Duodenal mucosa (tissue), 2 donors: Measurements from ENCODE around the gene UBE2J2.

Experiments
- H3K27ac ChIP-seq: one replicate; pipeline ENCODE4 v1.7.0; 2013; ENCODE audit warnings: low read depth, low read length
- H3K27me3 ChIP-seq, 2 donors: one replicate each; pipeline ENCODE4 v1.7.0; 2013; ENCODE audit warnings: low read length in 2 of 2, control low read depth in 1 of 2; ENCODE audit not compliant: insufficient read depth in 2 of 2, control insufficient read depth in 1 of 2
- H3K36me3 ChIP-seq, 2 donors: one replicate each; pipeline ENCODE4 v1.7.0; 2013; ENCODE audit warnings: low read length in 2 of 2, control low read depth in 1 of 2; ENCODE audit not compliant: insufficient read depth in 2 of 2, control insufficient read depth in 1 of 2
- H3K4me1 ChIP-seq, 2 donors: one replicate each; pipeline ENCODE4 v1.7.0; 2013; ENCODE audit warnings: low read length in 2 of 2, control low read depth in 1 of 2; ENCODE audit not compliant: insufficient read depth in 2 of 2, control insufficient read depth in 1 of 2
- H3K4me3 ChIP-seq, 2 donors: one replicate each; pipeline ENCODE4 v1.7.0; 2013; ENCODE audit warnings: low read length in 2 of 2, low read depth in 1 of 2
- H3K9ac ChIP-seq, 2 donors: one replicate each; pipeline ENCODE4 v1.7.0; 2013; ENCODE audit warnings: low read length in 2 of 2, low read depth in 1 of 2
- H3K9me3 ChIP-seq, 2 donors: one replicate each; pipeline ENCODE4 v1.7.0; 2013; ENCODE audit warnings: low read length in 2 of 2, control low read depth in 1 of 2; ENCODE audit not compliant: control insufficient read depth in 1 of 2

UBE2J2 gene

GRCh38 chr1:1303736-1304135 is 30.1 kb upstream of the UBE2J2 start:
- Histone ChIP-seq H3K36me3 (no peaks in the 10 kb centered on the region), H3K9ac (no peak overlapping the region), H3K4me1 (peaks cover 28 to 32% of the 10 kb centered on the region in 2 donors), H3K27me3 (no peaks in the 10 kb centered on the region), H3K4me3 (no peak overlapping the region), H3K27ac (no peak overlapping the region), H3K9me3 (no peaks in the 10 kb centered on the region)

- Histone ChIP-seq H3K4me3 (no peak overlapping the region), H3K9ac (no peak overlapping the region), H3K36me3 (no peaks in the 10 kb centered on the region), H3K27me3 (no peaks in the 10 kb centered on the region), H3K9me3 (no peaks in the 10 kb centered on the region), H3K4me1 (peaks cover 28 to 32% of the 10 kb centered on the region in 2 donors), H3K27ac (no peak overlapping the region)
These were observed 29.4 kb upstream of the UBE2J2 start for GRCh38 chr1:1302951-1303509.

GRCh38 chr1:1302006-1302430 is 28.4 kb upstream of the UBE2J2 start:
- H3K9ac ChIP-seq, result no peak overlapping the region
- H3K36me3 ChIP-seq, result no peaks in the 10 kb centered on the region
- peaks cover 26 to 28% of the 10 kb centered on the region in 2 donors for H3K4me1 ChIP-seq
- H3K27me3 ChIP-seq, result no peaks in the 10 kb centered on the region
- no peak overlapping the region for H3K27ac ChIP-seq
- no peak overlapping the region for H3K4me3 ChIP-seq
- H3K9me3 ChIP-seq, result no peaks in the 10 kb centered on the region

- Histone ChIP-seq H3K27me3 (no peaks in the 10 kb centered on the region), H3K9me3 (no peaks in the 10 kb centered on the region), H3K4me1 (peaks cover 11 to 12% of the 10 kb centered on the region in 2 donors), H3K27ac (no peak overlapping the region), H3K36me3 (peaks cover 0 to 5% of the 10 kb centered on the region in 2 donors), H3K9ac (no peak overlapping the region), H3K4me3 (no peak overlapping the region)
These were observed 26.7 kb upstream of the UBE2J2 start for GRCh38 chr1:1300352-1300739.

GRCh38 chr1:1299686-1300351 is 26.2 kb upstream of the UBE2J2 start:
- Histone ChIP-seq H3K4me1 (peaks cover 6% of the 10 kb centered on the region in 2 donors), H3K36me3 (peaks cover 0 to 8% of the 10 kb centered on the region in 2 donors), H3K9me3 (no peaks in the 10 kb centered on the region), H3K9ac (no peak overlapping the region), H3K4me3 (no peak overlapping the region), H3K27me3 (no peaks in the 10 kb centered on the region), H3K27ac (no peak overlapping the region)

GRCh38 chr1:1298861-1299685 is 25.4 kb upstream of the UBE2J2 start:
- Histone ChIP-seq H3K36me3 (peaks cover 0 to 8% of the 10 kb centered on the region in 2 donors), H3K9me3 (no peaks in the 10 kb centered on the region), H3K4me1 (no peaks in the 10 kb centered on the region), H3K9ac (no peak overlapping the region), H3K4me3 (no peak overlapping the region), H3K27me3 (no peaks in the 10 kb centered on the region), H3K27ac (no peak overlapping the region)

GRCh38 chr1:1297802-1298424 is 24.3 kb upstream of the UBE2J2 start:
- H3K9ac ChIP-seq, result no peak overlapping the region
- no peak overlapping the region for H3K27ac ChIP-seq
- H3K9me3 ChIP-seq, result no peaks in the 10 kb centered on the region
- no peaks in the 10 kb centered on the region for H3K4me1 ChIP-seq
- no peaks in the 10 kb centered on the region for H3K27me3 ChIP-seq
- peaks cover 0 to 8% of the 10 kb centered on the region in 2 donors for H3K36me3 ChIP-seq
- H3K4me3 ChIP-seq, result no peak overlapping the region

- Histone ChIP-seq H3K27me3 (no peaks in the 10 kb centered on the region), H3K9me3 (no peaks in the 10 kb centered on the region), H3K9ac (no peak overlapping the region), H3K4me3 (no peak overlapping the region), H3K4me1 (peaks cover under 1 to 6% of the 10 kb centered on the region in 2 donors), H3K27ac (no peak overlapping the region), H3K36me3 (peaks cover 0 to 8% of the 10 kb centered on the region in 2 donors)
These were observed 22.7 kb upstream of the UBE2J2 start for GRCh38 chr1:1296070-1297061.

- peaks cover 11 to 12% of the 10 kb centered on the region in 2 donors for H3K4me1 ChIP-seq
- no peak overlapping the region for H3K27ac ChIP-seq
- peaks cover 0 to 8% of the 10 kb centered on the region in 2 donors for H3K36me3 ChIP-seq
- H3K9ac ChIP-seq, result no peak overlapping the region
- H3K27me3 ChIP-seq, result no peaks in the 10 kb centered on the region
- H3K9me3 ChIP-seq, result no peaks in the 10 kb centered on the region
- no peak overlapping the region for H3K4me3 ChIP-seq
These were observed 21.7 kb upstream of the UBE2J2 start for GRCh38 chr1:1295154-1295923.
